Uterus (tissue), 4 donors: ENCODE measurements around the gene TMEM245. TPM values are rescaled to one million over a fixed set of nuclear protein-coding genes. Genes with fewer than 3 reads are reported as not detected.

Experiments used
- DNase-seq, 2 donors: peaks; one replicate each; pipeline ENCODE4 v3.0.0-alpha.2; 2019 to 2020
- H3K27ac ChIP-seq, 2 donors: fragments of 200-600 bp; sonication (generic); 1 replicate in 1 of 2; 2 replicates in 1 of 2; pipeline ENCODE4 v1.5.1; 2016 to 2018
- H3K27me3 ChIP-seq, 2 donors: fragments of 200-600 bp; sonication (generic); one replicate each; pipeline ENCODE4 v1.5.1; 2018 to 2019; ENCODE audit warnings: control low read depth in 1 of 2
- H3K36me3 ChIP-seq, 2 donors: fragments of 200-600 bp; sonication (generic); one replicate each; pipeline ENCODE4 v1.5.1; 2019; ENCODE audit warnings: control low read depth in 1 of 2
- H3K4me1 ChIP-seq, 2 donors: fragments of 200-600 bp; sonication (generic); one replicate each; pipeline ENCODE4 v1.5.1; 2018 to 2019; ENCODE audit warnings: control low read depth in 1 of 2
- H3K4me3 ChIP-seq, 2 donors: fragments of 200-600 bp; sonication (generic); 1 replicate in 1 of 2; 2 replicates in 1 of 2; pipeline ENCODE4 v1.5.1; 2018 to 2019; ENCODE audit warnings: mild to moderate bottlenecking in 1 of 2
- H3K9me3 ChIP-seq, 2 donors: fragments of 200-600 bp; sonication (generic); one replicate each; pipeline ENCODE4 v1.5.1; 2019; ENCODE audit warnings: control low read depth in 1 of 2
- POLR2A ChIP-seq, 2 donors: fragments of 450-650 bp; IDR thresholded peaks; one replicate each; pipeline ENCODE4 v1.6.1; 2016; ENCODE audit warnings: antibody characterized with exemption in 2 of 2, mild to moderate bottlenecking in 1 of 2, moderate library complexity in 1 of 2
- intact Hi-C: fragments of 100-400 bp; cut with DNase I; formaldehyde crosslinking; loops from one replicate; pipeline ENCODE4 v1.15.1; 2023; ENCODE audit warnings: low total_unique reads
- total RNA-seq, 4 donors: library from RNA; depleted of rRNA in 3 of 4; stranded (reverse); fragments of >200 nt in 3 of 4; gene quantifications; one replicate each; pipeline versions ENCODE4 v1.1.0 to v1.2.4, GENCODE V29; 2014 to 2023
- TF ChIP-seq, protein P1 (sequence below), 4 experiments: fragments of 200-600 bp in 2 of 4; fragments of 450-650 bp in 2 of 4; sonication (generic) in 2 of 4; IDR thresholded peaks; one replicate each; pipeline ENCODE4 v1.5.1; 2016 to 2019; ENCODE audit warnings: antibody characterized with exemption in 4 of 4, mild to moderate bottlenecking in 2 of 4, moderate library complexity in 1 of 4
- donor health status: DM: yes; HTN: yes; CAD: no.

TMEM245 gene
- total RNA-seq, 4 donors from 2014 or later, result 59.7 to 80.0 (median 76.0) TPM

DNA sequence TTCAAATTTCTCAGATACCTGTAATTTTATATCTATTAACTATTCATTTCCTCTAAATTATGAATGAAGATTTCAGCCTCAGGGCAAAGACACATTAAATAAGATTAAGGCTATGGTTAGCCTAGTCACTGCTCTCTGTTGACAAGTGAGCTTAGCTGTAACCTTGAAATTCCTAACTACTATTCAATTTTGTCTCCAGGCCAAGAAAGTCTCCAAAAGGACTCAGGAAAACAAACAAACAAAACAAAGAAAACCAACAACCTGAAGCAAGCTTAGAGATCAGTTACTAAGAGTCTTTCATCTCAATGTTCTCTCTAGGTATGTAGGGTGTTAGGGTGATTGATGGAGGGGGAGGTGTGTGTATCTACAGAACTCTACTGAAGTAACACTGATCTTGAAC, 96.9 kb downstream of the TMEM245 start:
- H3K27ac ChIP-seq, result no peak overlapping the region
- no peaks in the 10 kb centered on the region for H3K27me3 ChIP-seq
- H3K9me3 ChIP-seq, result no peaks in the 10 kb centered on the region
- DNase-seq, result no peak
- TF ChIP-seq POLR2A (IDR thresholded peaks at IDR 0.05), result no peak
- TF ChIP-seq, protein P1, sequence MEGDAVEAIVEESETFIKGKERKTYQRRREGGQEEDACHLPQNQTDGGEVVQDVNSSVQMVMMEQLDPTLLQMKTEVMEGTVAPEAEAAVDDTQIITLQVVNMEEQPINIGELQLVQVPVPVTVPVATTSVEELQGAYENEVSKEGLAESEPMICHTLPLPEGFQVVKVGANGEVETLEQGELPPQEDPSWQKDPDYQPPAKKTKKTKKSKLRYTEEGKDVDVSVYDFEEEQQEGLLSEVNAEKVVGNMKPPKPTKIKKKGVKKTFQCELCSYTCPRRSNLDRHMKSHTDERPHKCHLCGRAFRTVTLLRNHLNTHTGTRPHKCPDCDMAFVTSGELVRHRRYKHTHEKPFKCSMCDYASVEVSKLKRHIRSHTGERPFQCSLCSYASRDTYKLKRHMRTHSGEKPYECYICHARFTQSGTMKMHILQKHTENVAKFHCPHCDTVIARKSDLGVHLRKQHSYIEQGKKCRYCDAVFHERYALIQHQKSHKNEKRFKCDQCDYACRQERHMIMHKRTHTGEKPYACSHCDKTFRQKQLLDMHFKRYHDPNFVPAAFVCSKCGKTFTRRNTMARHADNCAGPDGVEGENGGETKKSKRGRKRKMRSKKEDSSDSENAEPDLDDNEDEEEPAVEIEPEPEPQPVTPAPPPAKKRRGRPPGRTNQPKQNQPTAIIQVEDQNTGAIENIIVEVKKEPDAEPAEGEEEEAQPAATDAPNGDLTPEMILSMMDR (IDR thresholded peaks at IDR 0.05), result no peak
- intact Hi-C loops, result no loop called here
- no peak overlapping the region for H3K4me3 ChIP-seq
- H3K4me1 ChIP-seq, result no peaks in the 10 kb centered on the region
- H3K36me3 ChIP-seq, result no peaks in the 10 kb centered on the region

DNA sequence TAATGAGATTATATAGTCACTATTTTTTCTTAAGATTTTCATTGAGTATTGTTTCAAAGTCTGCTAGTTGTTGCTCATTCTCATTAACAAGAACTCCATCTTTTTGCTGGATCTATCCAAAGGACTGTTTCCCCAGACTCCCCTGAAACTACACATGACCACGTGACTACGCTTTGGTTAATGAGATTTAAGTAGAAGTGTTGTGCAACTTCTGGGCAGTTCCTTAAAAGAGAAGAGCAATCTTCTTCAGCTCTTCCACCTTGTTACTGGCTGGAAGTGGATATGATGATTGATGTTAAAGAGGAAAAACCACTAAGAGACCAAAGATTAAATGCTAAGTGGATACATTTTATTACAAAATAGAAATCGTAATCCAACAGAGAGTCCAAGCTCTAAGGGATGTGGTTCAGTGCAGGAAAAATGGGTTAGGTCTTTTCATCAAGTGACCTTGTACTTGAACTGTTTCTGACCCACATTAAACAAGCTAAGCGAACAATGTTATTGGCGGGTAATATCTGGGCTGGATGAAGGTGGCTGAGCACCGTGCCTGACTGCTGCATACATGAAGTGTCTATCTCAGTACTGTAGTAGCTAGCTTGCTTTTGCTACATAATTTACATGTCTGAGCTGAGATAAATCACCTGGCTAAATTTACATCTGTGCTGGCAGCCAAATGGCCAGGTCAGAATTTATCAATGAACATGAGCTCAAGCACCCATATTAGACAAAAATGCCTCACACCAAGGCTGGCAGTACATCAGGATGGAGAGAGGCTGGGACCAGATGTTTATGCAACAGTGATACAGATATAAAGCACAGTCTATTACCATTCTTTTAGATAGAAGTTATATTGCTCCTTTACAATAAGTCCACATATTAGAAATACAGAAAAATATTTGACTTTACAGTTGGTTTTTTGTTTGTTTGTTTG, 98.9 kb downstream of the TMEM245 start:
- Histone ChIP-seq H3K27ac (no peak overlapping the region), H3K4me1 (no peaks in the 10 kb centered on the region), H3K36me3 (no peaks in the 10 kb centered on the region), H3K27me3 (no peaks in the 10 kb centered on the region), H3K9me3 (no peaks in the 10 kb centered on the region), H3K4me3 (no peak overlapping the region)
- TF ChIP-seq, protein P1 (IDR thresholded peaks at IDR 0.05), result no peak
- no peak for TF ChIP-seq POLR2A (IDR thresholded peaks at IDR 0.05)
- no peak for DNase-seq
- intact Hi-C loops, result no loop called here

DNA sequence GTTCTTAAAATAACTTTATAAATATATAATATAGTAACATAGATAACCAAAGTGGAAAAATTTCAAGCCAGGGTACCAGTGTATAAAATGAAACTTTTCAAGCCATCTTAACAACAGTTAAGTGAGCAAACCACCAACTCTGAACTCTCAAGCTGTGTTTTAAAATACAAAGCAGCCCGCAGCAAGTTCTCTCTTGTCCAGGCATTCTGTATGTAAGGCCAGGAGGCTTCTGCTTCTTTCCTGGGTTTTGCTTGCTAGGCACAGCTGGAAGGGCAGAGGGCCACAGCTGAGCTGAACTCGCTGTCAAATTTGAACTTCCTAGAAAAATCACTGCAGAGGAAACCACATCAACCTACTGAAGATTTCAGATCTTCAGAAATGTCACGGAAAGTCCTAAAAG, 99.6 kb downstream of the TMEM245 start:
- Histone ChIP-seq H3K9me3 (no peaks in the 10 kb centered on the region), H3K27me3 (no peaks in the 10 kb centered on the region), H3K4me1 (no peaks in the 10 kb centered on the region), H3K27ac (no peak overlapping the region), H3K36me3 (no peaks in the 10 kb centered on the region), H3K4me3 (no peak overlapping the region)
- DNase-seq, result no peak
- intact Hi-C loops, result no loop called here
- no peak for TF ChIP-seq POLR2A (IDR thresholded peaks at IDR 0.05)
- TF ChIP-seq, protein P1 (IDR thresholded peaks at IDR 0.05), result no peak

DNA sequence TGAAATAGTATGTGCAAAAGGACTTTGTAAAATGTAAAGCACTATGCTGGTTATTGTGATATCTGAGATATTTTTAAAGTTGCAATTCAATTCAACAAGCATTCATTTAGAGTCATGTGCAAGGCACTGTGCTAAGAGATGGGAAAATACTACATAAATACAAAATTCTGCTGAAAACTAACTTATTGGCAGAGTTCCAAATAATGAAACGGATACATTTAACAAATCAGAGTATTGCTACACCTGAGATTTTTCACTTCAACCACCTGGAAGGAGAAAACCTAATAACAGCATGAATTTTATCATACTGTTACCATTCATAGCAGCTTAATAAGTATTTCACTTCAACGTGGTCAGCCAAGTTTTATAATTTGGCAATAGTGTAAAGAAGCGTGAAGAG, 100.3 kb downstream of the TMEM245 start:
- TF ChIP-seq, protein P1 (IDR thresholded peaks at IDR 0.05), result no peak
- no peak for TF ChIP-seq POLR2A (IDR thresholded peaks at IDR 0.05)
- Histone ChIP-seq H3K4me3 (no peak overlapping the region), H3K36me3 (no peaks in the 10 kb centered on the region), H3K27me3 (no peaks in the 10 kb centered on the region), H3K4me1 (no peaks in the 10 kb centered on the region), H3K9me3 (no peaks in the 10 kb centered on the region), H3K27ac (no peak overlapping the region)
- intact Hi-C loops, result no loop called here
- no peak for DNase-seq

DNA sequence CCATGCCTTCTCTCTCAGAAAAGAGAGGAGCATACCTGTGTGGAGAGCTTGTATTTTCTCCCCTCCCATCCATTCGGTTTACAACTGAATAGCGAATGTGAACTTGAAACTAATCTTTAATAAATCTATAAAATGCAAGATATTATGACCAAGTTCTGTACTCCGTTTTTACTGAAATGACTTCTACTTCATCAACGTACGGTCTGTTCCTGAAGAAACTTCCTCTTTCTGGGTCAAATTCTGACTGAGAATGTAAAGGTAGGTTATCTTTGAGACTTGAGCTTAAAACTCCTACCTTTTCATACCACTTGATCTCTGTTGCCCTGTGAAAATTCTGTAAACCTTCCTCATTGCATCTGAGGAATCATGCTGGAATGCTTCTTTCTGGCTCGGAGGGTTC, 102.3 kb downstream of the TMEM245 start:
- intact Hi-C loops, result no loop called here
- Histone ChIP-seq H3K27me3 (no peaks in the 10 kb centered on the region), H3K36me3 (no peaks in the 10 kb centered on the region), H3K9me3 (no peaks in the 10 kb centered on the region), H3K4me1 (no peaks in the 10 kb centered on the region), H3K4me3 (no peak overlapping the region), H3K27ac (no peak overlapping the region)
- TF ChIP-seq, protein P1 (IDR thresholded peaks at IDR 0.05), result no peak
- no peak for TF ChIP-seq POLR2A (IDR thresholded peaks at IDR 0.05)
- no peak for DNase-seq
